H9 (cell line): ENCODE data around the gene ACSL6. TPM values are rescaled to one million over a fixed set of nuclear protein-coding genes. Genes with fewer than 3 reads are reported as not detected.

Experiments used
- DNase-seq: peaks from one replicate; pipeline ENCODE4 v3.0.0-alpha.2; 2017
- H2AFZ ChIP-seq: one replicate; pipeline ENCODE4 v1.6.1; 2013; ENCODE audit warnings: mild to moderate bottlenecking, low read length, control low read depth, moderate library complexity
- H2AK5ac ChIP-seq: 2 replicates; pipeline ENCODE4 v1.6.1; 2013; ENCODE audit warnings: low read length, control low read depth, mixed read lengths; ENCODE audit not compliant: insufficient read length
- H2BK120ac ChIP-seq: one replicate; pipeline ENCODE4 v1.6.1; 2013; ENCODE audit warnings: low read depth, mild to moderate bottlenecking, low read length, control low read depth, inconsistent platforms; ENCODE audit not compliant: poor library complexity, severe bottlenecking
- H2BK12ac ChIP-seq: 2 replicates; pipeline ENCODE4 v1.6.1; 2013; ENCODE audit warnings: low read length, control low read depth, mixed read lengths, low read depth; ENCODE audit not compliant: insufficient read length
- H2BK15ac ChIP-seq: 2 replicates; pipeline ENCODE4 v1.6.1; 2013; ENCODE audit warnings: low read depth, low read length, control low read depth
- H2BK20ac ChIP-seq: one replicate; pipeline ENCODE4 v1.6.1; 2013; ENCODE audit warnings: low read depth, mild to moderate bottlenecking, low read length, control low read depth, inconsistent platforms; ENCODE audit not compliant: poor library complexity, severe bottlenecking
- H2BK5ac ChIP-seq: 2 replicates; pipeline ENCODE4 v1.6.1; 2013; ENCODE audit warnings: low read length, control low read depth, mixed read lengths; ENCODE audit not compliant: insufficient read length
- H3K14ac ChIP-seq: 2 replicates; pipeline ENCODE4 v1.6.1; 2013; ENCODE audit warnings: low read length, control low read depth; ENCODE audit not compliant: insufficient read depth
- H3K18ac ChIP-seq: 2 replicates; pipeline ENCODE4 v1.6.1; 2013; ENCODE audit warnings: low read depth, mild to moderate bottlenecking, mixed read lengths, low read length, control low read depth; ENCODE audit not compliant: insufficient read length
- H3K23ac ChIP-seq: 2 replicates; pipeline ENCODE4 v1.6.1; 2013; ENCODE audit warnings: low read length, control low read depth, mixed read lengths, low read depth; ENCODE audit not compliant: insufficient read length
- H3K23me2 ChIP-seq: 2 replicates; pipeline ENCODE4 v1.6.1; 2013; ENCODE audit warnings: low read depth, mild to moderate bottlenecking, mixed read lengths, low read length, control low read depth; ENCODE audit not compliant: insufficient read length, poor library complexity, severe bottlenecking
- H3K27ac ChIP-seq: 2 replicates; pipeline ENCODE4 v1.5.1; 2013; ENCODE audit warnings: low read length, control low read depth, mixed read lengths, low read depth; ENCODE audit not compliant: insufficient read length
- H3K27me3 ChIP-seq: 2 replicates; pipeline ENCODE4 v1.6.1; 2013; ENCODE audit warnings: low read length, control low read depth, inconsistent platforms; ENCODE audit not compliant: insufficient read depth
- H3K4ac ChIP-seq: 2 replicates; pipeline ENCODE4 v1.6.1; 2013; ENCODE audit warnings: low read depth, mild to moderate bottlenecking, control low read depth, inconsistent platforms, low read length, moderate library complexity
- H3K4me1 ChIP-seq: 2 replicates; pipeline ENCODE4 v1.6.1; 2013; ENCODE audit warnings: low read length, control low read depth, inconsistent platforms; ENCODE audit not compliant: insufficient read depth
- H3K4me2 ChIP-seq: 2 replicates; pipeline ENCODE4 v1.6.1; 2013; ENCODE audit warnings: low read length, control low read depth, mixed read lengths; ENCODE audit not compliant: insufficient read length, insufficient read depth
- H3K56ac ChIP-seq: 2 replicates; pipeline ENCODE4 v1.6.1; 2013; ENCODE audit warnings: low read depth, mild to moderate bottlenecking, mixed read lengths, low read length, control low read depth; ENCODE audit not compliant: insufficient read length
- H3K79me1 ChIP-seq: 2 replicates; pipeline ENCODE4 v1.6.1; 2013; ENCODE audit warnings: low read depth, mild to moderate bottlenecking, moderate library complexity, low read length, control low read depth, inconsistent platforms; ENCODE audit not compliant: insufficient read depth, poor library complexity, severe bottlenecking
- H3K79me2 ChIP-seq: 2 replicates; pipeline ENCODE4 v1.6.1; 2013; ENCODE audit warnings: low read length, control low read depth, inconsistent platforms; ENCODE audit not compliant: insufficient read depth
- H3K9ac ChIP-seq: 2 replicates; pipeline ENCODE4 v1.6.1; 2013; ENCODE audit warnings: low read length, control low read depth, mixed read lengths; ENCODE audit not compliant: insufficient read length; ENCODE audit errors: extremely low read depth
- H3K9me3 ChIP-seq: one replicate; pipeline ENCODE4 v1.6.1; 2013; ENCODE audit warnings: low read depth, low read length, inconsistent platforms; ENCODE audit not compliant: control insufficient read depth
- H3T11ph ChIP-seq: one replicate; pipeline ENCODE4 v1.6.1; 2013; ENCODE audit warnings: mild to moderate bottlenecking, low read length, control low read depth, inconsistent platforms
- H4K20me1 ChIP-seq: one replicate; pipeline ENCODE4 v1.6.1; 2013; ENCODE audit not compliant: control insufficient read depth, insufficient read length, insufficient read depth
- H4K5ac ChIP-seq: 2 replicates; pipeline ENCODE4 v1.6.1; 2013; ENCODE audit warnings: low read depth, mild to moderate bottlenecking, mixed read lengths, low read length, control low read depth; ENCODE audit not compliant: insufficient read length
- H4K8ac ChIP-seq: replicated peaks from 2 replicates; pipeline ENCODE4 v1.6.1; 2013; ENCODE audit warnings: low read length, control low read depth, mixed read lengths, low read depth; ENCODE audit not compliant: insufficient read length
- H4K91ac ChIP-seq: 2 replicates; pipeline ENCODE4 v1.6.1; 2013; ENCODE audit warnings: low read depth, mild to moderate bottlenecking, moderate library complexity, mixed read lengths, low read length, control low read depth; ENCODE audit not compliant: insufficient read length
- H3K27ac Mint-ChIP-seq, 3 experiments: 2 replicates in 2 of 3; 3 replicates in 1 of 3; pipeline ENCODE4 v1.8.0; 2020 to 2021; ENCODE audit warnings: mixed read lengths in 3 of 3, mild to moderate bottlenecking in 1 of 3, moderate library complexity in 1 of 3
- H3K27me3 Mint-ChIP-seq: 2 replicates; pipeline ENCODE4 v1.8.0; 2021; ENCODE audit warnings: low read depth, mild to moderate bottlenecking, moderate library complexity, mixed read lengths
- H3K36me3 Mint-ChIP-seq, 3 experiments: 2 replicates in 2 of 3; 3 replicates in 1 of 3; pipeline ENCODE4 v1.8.0; 2020 to 2021; ENCODE audit warnings: low read depth in 3 of 3, mixed read lengths in 3 of 3; ENCODE audit not compliant: insufficient read depth in 1 of 3
- H3K4me1 Mint-ChIP-seq, 2 experiments: 2 replicates each; pipeline ENCODE4 v1.8.0; 2020; ENCODE audit warnings: mixed read lengths in 2 of 2
- H3K4me3 Mint-ChIP-seq, 2 experiments: 2 replicates in 1 of 2; 3 replicates in 1 of 2; pipeline ENCODE4 v1.8.0; 2020 to 2021; ENCODE audit warnings: mild to moderate bottlenecking in 2 of 2, mixed read lengths in 2 of 2, moderate library complexity in 1 of 2
- H3K9me3 Mint-ChIP-seq, 2 experiments: 2 replicates in 1 of 2; 3 replicates in 1 of 2; pipeline ENCODE4 v1.8.0; 2020; ENCODE audit warnings: mild to moderate bottlenecking in 2 of 2, mixed read lengths in 2 of 2, moderate library complexity in 1 of 2
- WGBS: extraction: QIAGEN DNeasy Blood & Tissue Kit; methylation state at CpG from one replicate; pipeline ENCODE4 v1.1.7; 2013; ENCODE audit warnings: missing lambda C conversion rate, low lambda C conversion rate, mixed read lengths; ENCODE audit not compliant: insufficient read length; ENCODE audit errors: extremely low coverage; 5-methylcytosine and 5-hydroxymethylcytosine counted together
- long read RNA-seq: library from polyadenylated mRNA; unstranded; transcript quantifications from one replicate; pipeline ENCODE4 v2.0.0, GENCODE V29; 2020
- total RNA-seq: library from RNA; stranded (reverse); gene quantifications from 2 replicates; pipeline ENCODE4 v1.2.1, GENCODE V29; 2021
- TF ChIP-seq, protein P1 (sequence below): fragments of 200-600 bp; sonication (generic); conservative IDR thresholded peaks from 3 replicates; pipeline ENCODE4 v1.8.0; 2021; ENCODE audit warnings: antibody characterized with exemption, mild to moderate bottlenecking

The ACSL6 gene, protein sequence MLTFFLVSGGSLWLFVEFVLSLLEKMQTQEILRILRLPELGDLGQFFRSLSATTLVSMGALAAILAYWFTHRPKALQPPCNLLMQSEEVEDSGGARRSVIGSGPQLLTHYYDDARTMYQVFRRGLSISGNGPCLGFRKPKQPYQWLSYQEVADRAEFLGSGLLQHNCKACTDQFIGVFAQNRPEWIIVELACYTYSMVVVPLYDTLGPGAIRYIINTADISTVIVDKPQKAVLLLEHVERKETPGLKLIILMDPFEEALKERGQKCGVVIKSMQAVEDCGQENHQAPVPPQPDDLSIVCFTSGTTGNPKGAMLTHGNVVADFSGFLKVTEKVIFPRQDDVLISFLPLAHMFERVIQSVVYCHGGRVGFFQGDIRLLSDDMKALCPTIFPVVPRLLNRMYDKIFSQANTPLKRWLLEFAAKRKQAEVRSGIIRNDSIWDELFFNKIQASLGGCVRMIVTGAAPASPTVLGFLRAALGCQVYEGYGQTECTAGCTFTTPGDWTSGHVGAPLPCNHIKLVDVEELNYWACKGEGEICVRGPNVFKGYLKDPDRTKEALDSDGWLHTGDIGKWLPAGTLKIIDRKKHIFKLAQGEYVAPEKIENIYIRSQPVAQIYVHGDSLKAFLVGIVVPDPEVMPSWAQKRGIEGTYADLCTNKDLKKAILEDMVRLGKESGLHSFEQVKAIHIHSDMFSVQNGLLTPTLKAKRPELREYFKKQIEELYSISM
- total RNA-seq = 1.3 and 1.6 TPM in 2 replicates
- long read RNA-seq, partial matches to known transcripts = 0 of 1 reads
- long read RNA-seq, other reads (novel, unspliced or antisense) = 1 of 1 reads

DNA sequence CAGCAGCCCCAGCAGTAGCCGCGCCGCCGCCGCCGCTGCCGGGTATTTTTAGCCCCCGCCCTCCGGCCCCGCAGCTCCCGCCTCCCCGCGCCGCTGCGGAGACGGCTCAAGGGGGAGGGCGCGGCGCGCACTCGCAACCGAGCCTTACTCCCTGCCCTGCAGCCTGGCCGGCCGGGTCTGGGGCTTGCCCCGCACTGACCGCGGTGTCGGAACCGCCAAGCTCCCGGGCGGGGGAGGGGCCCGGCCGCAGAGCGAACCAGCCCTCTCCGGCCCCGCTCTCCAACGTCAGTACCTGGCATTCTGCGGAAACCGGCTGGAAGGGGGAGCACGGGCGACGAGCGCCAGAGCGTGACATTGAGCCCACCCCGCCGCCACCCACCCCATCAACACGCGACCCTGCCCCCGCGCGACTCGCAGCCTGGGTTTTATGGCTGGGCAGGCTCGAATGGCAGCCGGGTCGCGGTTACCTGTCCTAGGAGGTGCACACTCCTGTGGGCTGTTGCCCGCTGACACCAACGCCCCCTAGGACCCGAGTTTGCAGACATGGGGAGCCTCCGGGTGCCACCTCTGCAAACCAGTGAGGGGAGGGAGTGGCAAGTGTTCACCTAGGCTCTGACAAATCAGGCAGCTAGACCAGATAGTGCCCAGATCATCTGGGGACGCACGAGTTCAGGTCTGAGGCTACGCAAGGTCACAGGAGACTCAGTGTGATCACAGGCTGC, at the start of gene ACSL6:
Gene ACSL6, minus strand, starts transcription at position 37 of the 722 bp plus-strand sequence. CDS start 105 bp downstream, outside the sequence.
- no CpG with 5 or more reads among the region's 63 CpGs for WGBS
- Histone ChIP-seq H3K23ac (no peak within 1 kb of the TSS), H2BK20ac (no peak within 1 kb of the TSS), H3K27me3 (peaks cover 3% of the 10 kb centered on the region; the same call in 1 of the 2 replicates), H2AK5ac (no peak within 1 kb of the TSS), H3T11ph (no peak within 1 kb of the TSS), H3K18ac (no peak within 1 kb of the TSS), H3K23me2 (peaks cover 7% of the 10 kb centered on the region), H3K79me2 (no peaks in the 10 kb centered on the region), H3K27ac (no peak within 1 kb of the TSS), H3K4me2 (peak within 1 kb of the TSS; percentile 74), H3K14ac (no peak within 1 kb of the TSS), H3K4me1 (peaks cover 4% of the 10 kb centered on the region; the same call in 1 of the 2 replicates), H3K4ac (no peak within 1 kb of the TSS), H4K20me1 (no peaks in the 10 kb centered on the region), H3K79me1 (no peaks in the 10 kb centered on the region), H4K91ac (no peak within 1 kb of the TSS), H4K5ac (no peak within 1 kb of the TSS), H3K9ac (no peak within 1 kb of the TSS), H2BK120ac (no peak within 1 kb of the TSS), H2BK12ac (no peak within 1 kb of the TSS), H4K8ac (no peak within 1 kb of the TSS), H2AFZ (no peak within 1 kb of the TSS), H3K56ac (no peak within 1 kb of the TSS), H2BK15ac (no peak within 1 kb of the TSS), H2BK5ac (no peak within 1 kb of the TSS), H3K9me3 (no peaks in the 10 kb centered on the region)
- H3K9me3 Mint-ChIP-seq = no peaks in the 10 kb centered on the region; a peak in 1 of 5 replicates
- no peaks in the 10 kb centered on the region; a peak in 1 of 7 replicates for H3K36me3 Mint-ChIP-seq
- H3K4me1 Mint-ChIP-seq = peaks cover 12 to 16% of the 10 kb centered on the region in 2 experiments
- no peak within 1 kb of the TSS for H3K27ac Mint-ChIP-seq
- TF ChIP-seq, protein P1, sequence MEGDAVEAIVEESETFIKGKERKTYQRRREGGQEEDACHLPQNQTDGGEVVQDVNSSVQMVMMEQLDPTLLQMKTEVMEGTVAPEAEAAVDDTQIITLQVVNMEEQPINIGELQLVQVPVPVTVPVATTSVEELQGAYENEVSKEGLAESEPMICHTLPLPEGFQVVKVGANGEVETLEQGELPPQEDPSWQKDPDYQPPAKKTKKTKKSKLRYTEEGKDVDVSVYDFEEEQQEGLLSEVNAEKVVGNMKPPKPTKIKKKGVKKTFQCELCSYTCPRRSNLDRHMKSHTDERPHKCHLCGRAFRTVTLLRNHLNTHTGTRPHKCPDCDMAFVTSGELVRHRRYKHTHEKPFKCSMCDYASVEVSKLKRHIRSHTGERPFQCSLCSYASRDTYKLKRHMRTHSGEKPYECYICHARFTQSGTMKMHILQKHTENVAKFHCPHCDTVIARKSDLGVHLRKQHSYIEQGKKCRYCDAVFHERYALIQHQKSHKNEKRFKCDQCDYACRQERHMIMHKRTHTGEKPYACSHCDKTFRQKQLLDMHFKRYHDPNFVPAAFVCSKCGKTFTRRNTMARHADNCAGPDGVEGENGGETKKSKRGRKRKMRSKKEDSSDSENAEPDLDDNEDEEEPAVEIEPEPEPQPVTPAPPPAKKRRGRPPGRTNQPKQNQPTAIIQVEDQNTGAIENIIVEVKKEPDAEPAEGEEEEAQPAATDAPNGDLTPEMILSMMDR = no peak
- peaks cover 42% of the 10 kb centered on the region for H3K27me3 Mint-ChIP-seq
- DNase-seq = peak; percentile 43
- peak within 1 kb of the TSS; percentile 68 to 94 for H3K4me3 Mint-ChIP-seq
